PC-3 (cell line): ENCODE measurements around the gene EGLN1.

Source experiments
- EZH2 ChIP-seq: fragments of 300-600 bp; sonication (generic); IDR thresholded peaks from one replicate; pipeline ENCODE4 v1.6.1; 2017; ENCODE audit warnings: antibody characterized with exemption, mild to moderate bottlenecking, low read length; ENCODE audit not compliant: unreplicated experiment
- TF ChIP-seq, protein P1 (sequence below): fragments of 300-600 bp; sonication (generic); conservative IDR thresholded peaks from 2 replicates; pipeline ENCODE4 v1.5.1; 2017; ENCODE audit warnings: antibody characterized with exemption, low read depth, mild to moderate bottlenecking, low read length

DNA sequence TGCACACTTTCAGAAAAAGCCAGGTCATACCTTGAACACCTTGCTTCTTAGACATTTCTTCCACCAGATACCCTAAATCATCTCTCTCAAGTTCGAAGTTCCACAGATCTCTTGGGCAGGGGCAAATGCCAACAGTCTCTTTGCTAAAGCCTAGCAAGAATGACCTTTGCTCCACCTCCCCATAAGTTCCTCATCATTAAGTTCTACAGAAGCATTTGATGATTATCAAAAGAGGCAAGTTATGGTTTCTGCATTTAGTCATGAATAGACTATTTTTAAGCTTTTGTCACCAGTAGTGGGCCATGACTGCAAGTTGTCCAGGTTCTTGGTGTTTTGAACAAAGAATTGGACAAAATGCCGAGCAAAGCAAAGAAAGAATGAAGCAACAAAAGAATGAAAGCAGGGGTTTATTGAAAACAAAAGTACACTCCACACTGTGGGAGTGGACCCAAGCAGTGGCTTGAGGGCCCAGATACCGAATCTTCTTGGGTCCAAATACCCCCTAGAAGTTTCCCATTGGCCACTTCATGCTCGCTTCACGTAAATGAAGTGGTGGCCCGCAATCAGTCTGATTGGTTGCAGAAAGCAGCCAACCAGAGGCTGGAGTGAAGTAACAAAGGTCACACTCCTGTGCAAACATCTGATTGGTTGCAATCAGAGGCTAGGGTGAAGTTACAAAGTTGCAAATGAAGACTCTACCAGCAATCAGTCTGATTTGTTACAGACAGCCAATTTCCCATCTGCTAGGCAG lies 9.8 kb upstream of the EGLN1 start:
- TF ChIP-seq, protein P1, sequence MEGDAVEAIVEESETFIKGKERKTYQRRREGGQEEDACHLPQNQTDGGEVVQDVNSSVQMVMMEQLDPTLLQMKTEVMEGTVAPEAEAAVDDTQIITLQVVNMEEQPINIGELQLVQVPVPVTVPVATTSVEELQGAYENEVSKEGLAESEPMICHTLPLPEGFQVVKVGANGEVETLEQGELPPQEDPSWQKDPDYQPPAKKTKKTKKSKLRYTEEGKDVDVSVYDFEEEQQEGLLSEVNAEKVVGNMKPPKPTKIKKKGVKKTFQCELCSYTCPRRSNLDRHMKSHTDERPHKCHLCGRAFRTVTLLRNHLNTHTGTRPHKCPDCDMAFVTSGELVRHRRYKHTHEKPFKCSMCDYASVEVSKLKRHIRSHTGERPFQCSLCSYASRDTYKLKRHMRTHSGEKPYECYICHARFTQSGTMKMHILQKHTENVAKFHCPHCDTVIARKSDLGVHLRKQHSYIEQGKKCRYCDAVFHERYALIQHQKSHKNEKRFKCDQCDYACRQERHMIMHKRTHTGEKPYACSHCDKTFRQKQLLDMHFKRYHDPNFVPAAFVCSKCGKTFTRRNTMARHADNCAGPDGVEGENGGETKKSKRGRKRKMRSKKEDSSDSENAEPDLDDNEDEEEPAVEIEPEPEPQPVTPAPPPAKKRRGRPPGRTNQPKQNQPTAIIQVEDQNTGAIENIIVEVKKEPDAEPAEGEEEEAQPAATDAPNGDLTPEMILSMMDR = no peak
- no peak for TF ChIP-seq EZH2
